Urothelium cell line (cell line): ENCODE data around the gene TOMM22.

Source experiments
- DNase-seq: peaks from one replicate; pipeline ENCODE4 v3.0.0; 2011; ENCODE audit warnings: low spot score, mixed read lengths
- FAIRE-seq: peaks from 2 replicates; lab custom pipeline; 2011; peaks lifted over from hg19 to GRCh38; lab: Jason Lieb, UNC

The TOMM22 gene

GRCh38 chr22:38732251-38732815, 50.6 kb downstream of the TOMM22 start:
- FAIRE-seq = no peak
- no peak for DNase-seq

- FAIRE-seq (peak; percentile 13), DNase-seq (peak; percentile 67)
Observed at GRCh38 chr22:38733329-38733723, 51.6 kb downstream of the TOMM22 start.

GRCh38 chr22:38733724-38734381, 52.1 kb downstream of the TOMM22 start:
- DNase-seq (no peak), FAIRE-seq (peak; percentile 69)

- FAIRE-seq = no peak
Observed at GRCh38 chr22:38734421-38735100, 52.8 kb downstream of the TOMM22 start.

More at GRCh38 chr22:38734421-38735100, 52.8 kb downstream of the TOMM22 start:
- no peak for DNase-seq
